ENCODE data around the gene ZNF823.

DNA sequence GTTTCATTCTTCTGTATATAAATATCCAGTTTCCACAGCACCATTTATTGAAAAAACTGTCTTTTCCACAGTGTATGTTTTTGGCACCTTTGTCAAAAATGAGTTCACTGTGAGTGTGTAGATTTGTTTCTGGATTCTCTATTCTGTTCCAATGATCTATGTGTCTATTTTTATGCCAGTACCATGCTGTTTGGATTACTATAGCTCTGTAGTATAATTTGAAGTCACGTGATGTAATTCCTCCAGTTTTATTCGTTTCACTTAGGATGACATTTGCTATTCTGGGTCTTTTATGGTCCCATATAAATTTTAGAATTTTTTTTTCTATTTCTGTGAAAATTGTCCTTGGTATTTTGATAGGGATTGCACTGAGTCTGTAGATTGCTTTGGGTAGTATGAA lies 11.0 kb upstream of the ZNF823 start:
- TF ChIP-seq NFRKB (IDR thresholded peaks at IDR 0.05) (no peak), FOXM1 (IDR thresholded peaks at IDR 0.05; ENCODE audit: borderline replicate concordance) (no peak), HDGF (IDR thresholded peaks at IDR 0.05; ENCODE audit: borderline replicate concordance) (no peak), LEF1 (IDR thresholded peaks at IDR 0.05; ENCODE audit: borderline replicate concordance) (no peak), BHLHE40 (IDR thresholded peaks at IDR 0.05; ENCODE audit: borderline replicate concordance) (no peak), L3MBTL2 (conservative IDR thresholded peaks at IDR 0.05) (no peak), ZNF384 (IDR thresholded peaks at IDR 0.05) (no peak), SP1 (IDR thresholded peaks at IDR 0.05) (no peak), FOXK2 (IDR thresholded peaks at IDR 0.05) (no peak), TARDBP (IDR thresholded peaks at IDR 0.05) (no peak)
- TF ChIP-seq, protein P1, sequence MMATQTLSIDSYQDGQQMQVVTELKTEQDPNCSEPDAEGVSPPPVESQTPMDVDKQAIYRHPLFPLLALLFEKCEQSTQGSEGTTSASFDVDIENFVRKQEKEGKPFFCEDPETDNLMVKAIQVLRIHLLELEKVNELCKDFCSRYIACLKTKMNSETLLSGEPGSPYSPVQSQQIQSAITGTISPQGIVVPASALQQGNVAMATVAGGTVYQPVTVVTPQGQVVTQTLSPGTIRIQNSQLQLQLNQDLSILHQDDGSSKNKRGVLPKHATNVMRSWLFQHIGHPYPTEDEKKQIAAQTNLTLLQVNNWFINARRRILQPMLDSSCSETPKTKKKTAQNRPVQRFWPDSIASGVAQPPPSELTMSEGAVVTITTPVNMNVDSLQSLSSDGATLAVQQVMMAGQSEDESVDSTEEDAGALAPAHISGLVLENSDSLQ (IDR thresholded peaks at IDR 0.05) = no peak
